ENCODE measurements around the gene ATP6V0C.
"Not testable (repeated sequence)": the region's sequence is repeated elsewhere in the genome, so short reads cannot be mapped to it uniquely, and the experiment has no call there.

Gene ATP6V0C

GRCh38 chr16:2550283-2550878 is 36.6 kb downstream of the ATP6V0C start:
- DNase-seq (ENCODE audit: low read depth) = not testable (repeated sequence)

GRCh38 chr16:2551420-2551889 is 37.7 kb downstream of the ATP6V0C start:
- DNase-seq (ENCODE audit: low read depth); H3K4me3 ChIP-seq (ENCODE audit: low read length): not testable (repeated sequence)
- TF ChIP-seq CTCF (conservative IDR thresholded peaks at IDR 0.05; ENCODE audit: low read depth, low read length) = peak; percentile 32

More at GRCh38 chr16:2550283-2550878, 36.6 kb downstream of the ATP6V0C start:
- not testable (repeated sequence) for H3K4me3 ChIP-seq (ENCODE audit: low read length)

- DNase-seq (ENCODE audit: low read depth); H3K4me3 ChIP-seq (ENCODE audit: low read length): not testable (repeated sequence)
These were observed 41.1 kb downstream of the ATP6V0C start for GRCh38 chr16:2554709-2555425.

GRCh38 chr16:2557150-2557549 is 43.4 kb downstream of the ATP6V0C start:
- DNase-seq (ENCODE audit: low read depth); H3K4me3 ChIP-seq (ENCODE audit: low read length): not testable (repeated sequence)

- not testable (repeated sequence) for DNase-seq (ENCODE audit: low read depth); H3K4me3 ChIP-seq (ENCODE audit: low read length)
These were observed 46.5 kb downstream of the ATP6V0C start for GRCh38 chr16:2560131-2560797.

GRCh38 chr16:2560798-2561133 is 47.0 kb downstream of the ATP6V0C start:
- TF ChIP-seq CTCF (conservative IDR thresholded peaks at IDR 0.05; ENCODE audit: low read depth, low read length) = peak; percentile 39
- DNase-seq (ENCODE audit: low read depth); H3K4me3 ChIP-seq (ENCODE audit: low read length): not testable (repeated sequence)

- not testable (repeated sequence) for H3K4me3 ChIP-seq (ENCODE audit: low read length)
These were observed 53.8 kb downstream of the ATP6V0C start for GRCh38 chr16:2567506-2567905.

GRCh38 chr16:2568573-2568972 is 54.8 kb downstream of the ATP6V0C start:
- not testable (repeated sequence) for H3K4me3 ChIP-seq (ENCODE audit: low read length); DNase-seq (ENCODE audit: low read depth)

More at GRCh38 chr16:2567506-2567905, 53.8 kb downstream of the ATP6V0C start:
- not testable (repeated sequence) for DNase-seq (ENCODE audit: low read depth)
